ES-I3 (cell line): ENCODE results near the gene SLC39A11.
"Not testable (repeated sequence)": the region's sequence is repeated elsewhere in the genome, so short reads cannot be mapped to it uniquely, and the experiment has no call there.

ENCODE experiments used
- H3K36me3 ChIP-seq: 2 replicates; pipeline ENCODE4 v1.6.1; 2013; ENCODE audit warnings: mild to moderate bottlenecking, low read length, control low read depth, moderate library complexity; ENCODE audit not compliant: insufficient read depth
- H3K4me1 ChIP-seq: 2 replicates; pipeline ENCODE4 v1.6.1; 2013; ENCODE audit warnings: mild to moderate bottlenecking, control low read depth, low read length; ENCODE audit not compliant: insufficient read depth
- H3K9ac ChIP-seq: 2 replicates; pipeline ENCODE4 v1.6.1; 2013; ENCODE audit warnings: low read depth, mild to moderate bottlenecking, low read length, moderate library complexity
- H3K9me3 ChIP-seq: 2 replicates; pipeline ENCODE4 v1.6.1; 2013; ENCODE audit warnings: mild to moderate bottlenecking, low read length, moderate library complexity; ENCODE audit not compliant: control insufficient read depth, insufficient read depth

The SLC39A11 gene

DNA sequence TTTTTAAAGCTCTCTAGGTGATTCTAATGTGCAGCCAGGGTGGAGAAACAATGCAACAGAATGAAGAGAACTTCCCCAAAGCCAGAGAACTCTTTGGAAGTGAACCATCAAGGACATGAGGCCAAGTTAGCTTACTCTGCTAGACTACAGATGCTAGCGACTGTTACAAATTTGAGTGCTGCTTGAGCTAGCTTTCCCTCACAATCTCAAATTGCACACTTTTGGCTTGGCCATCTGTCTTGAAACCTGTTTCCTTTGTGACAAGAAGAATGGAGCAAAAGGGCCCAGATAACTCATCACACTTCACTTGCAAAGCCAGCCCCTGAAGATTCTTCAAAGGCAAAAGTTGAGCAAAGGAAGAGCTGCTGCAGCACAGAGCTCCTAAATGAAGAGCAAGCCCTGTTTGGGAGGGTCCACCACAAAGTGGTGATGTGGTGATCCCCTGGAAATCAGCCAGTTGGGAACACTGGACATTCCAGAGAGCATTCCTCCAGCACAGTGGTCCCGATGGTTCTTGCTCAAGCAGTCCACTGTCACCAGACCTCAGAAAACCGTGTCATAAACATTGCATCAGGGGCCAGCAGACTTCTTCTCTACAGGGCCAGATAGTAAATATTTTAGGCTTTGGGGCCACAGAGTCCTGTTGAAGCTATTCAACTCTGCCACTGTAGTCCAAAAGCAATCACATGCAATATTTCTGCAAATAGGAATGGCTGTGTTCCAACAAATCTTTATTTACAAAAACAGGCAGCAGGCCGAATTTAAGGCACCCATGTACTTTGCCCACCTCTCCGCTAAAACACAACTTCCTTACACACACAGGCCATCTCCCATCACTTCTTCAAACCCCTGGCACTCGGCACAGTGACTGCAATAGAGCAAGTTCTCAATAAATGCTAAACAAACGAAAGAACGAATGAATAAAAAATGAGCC, 21.2 kb downstream of the SLC39A11 start:
- H3K4me1 ChIP-seq: no peaks in the 10 kb centered on the region
- H3K9ac ChIP-seq: no peak overlapping the region
- H3K36me3 ChIP-seq: no peaks in the 10 kb centered on the region
- H3K9me3 ChIP-seq: no peaks in the 10 kb centered on the region

DNA sequence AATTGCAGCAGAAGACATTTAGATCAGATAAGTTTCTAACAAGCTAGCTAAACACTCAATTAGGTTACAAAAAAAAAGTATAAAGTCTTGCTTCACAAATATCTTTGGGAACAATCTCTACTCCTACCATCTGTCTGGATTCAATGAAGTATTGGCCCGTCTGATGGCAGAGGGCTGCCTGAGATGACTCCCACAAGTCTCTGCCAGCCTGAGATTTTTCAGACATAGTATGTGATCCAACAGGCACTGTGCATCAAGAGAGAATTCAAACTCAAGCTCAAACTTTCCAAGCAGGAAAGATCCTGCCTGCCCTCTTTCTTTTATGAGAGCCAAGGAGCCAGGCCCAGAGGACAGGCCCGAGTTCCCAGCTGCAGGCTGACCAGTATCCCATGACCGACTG, 22.6 kb downstream of the SLC39A11 start:
- Histone ChIP-seq H3K9ac (no peak overlapping the region), H3K4me1 (no peaks in the 10 kb centered on the region), H3K36me3 (no peaks in the 10 kb centered on the region), H3K9me3 (no peaks in the 10 kb centered on the region)

DNA sequence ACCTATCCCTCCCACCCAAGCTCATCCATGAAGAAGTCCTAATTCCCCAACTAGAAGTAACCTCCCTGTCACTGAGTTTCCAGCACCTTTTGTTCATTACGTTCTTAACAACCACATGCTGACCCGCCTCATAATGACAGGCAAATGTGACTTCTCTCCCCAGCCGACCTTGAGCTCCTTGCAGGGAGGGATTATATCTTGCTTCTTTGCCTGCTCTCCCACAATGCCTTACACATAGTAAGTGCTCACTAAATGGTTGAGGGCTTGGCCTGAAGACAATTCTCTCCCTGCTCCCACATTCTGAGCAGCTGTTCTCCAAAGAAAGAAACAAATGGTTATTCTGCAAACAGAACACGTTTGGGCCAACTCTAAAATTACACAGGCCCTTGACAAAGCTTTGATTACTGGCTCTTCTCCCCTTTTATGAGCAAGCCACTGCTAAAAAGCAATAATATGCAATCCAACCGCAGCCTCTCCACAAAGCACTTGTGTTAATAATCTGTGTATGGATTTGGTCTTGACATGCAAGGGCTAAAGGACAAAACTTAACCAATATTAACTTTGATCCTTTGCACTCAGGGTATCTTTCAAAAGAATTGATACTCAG, 23.2 kb downstream of the SLC39A11 start:
- H3K4me1 ChIP-seq: no peaks in the 10 kb centered on the region
- no peak overlapping the region for H3K9ac ChIP-seq
- no peaks in the 10 kb centered on the region for H3K9me3 ChIP-seq
- H3K36me3 ChIP-seq: no peaks in the 10 kb centered on the region

DNA sequence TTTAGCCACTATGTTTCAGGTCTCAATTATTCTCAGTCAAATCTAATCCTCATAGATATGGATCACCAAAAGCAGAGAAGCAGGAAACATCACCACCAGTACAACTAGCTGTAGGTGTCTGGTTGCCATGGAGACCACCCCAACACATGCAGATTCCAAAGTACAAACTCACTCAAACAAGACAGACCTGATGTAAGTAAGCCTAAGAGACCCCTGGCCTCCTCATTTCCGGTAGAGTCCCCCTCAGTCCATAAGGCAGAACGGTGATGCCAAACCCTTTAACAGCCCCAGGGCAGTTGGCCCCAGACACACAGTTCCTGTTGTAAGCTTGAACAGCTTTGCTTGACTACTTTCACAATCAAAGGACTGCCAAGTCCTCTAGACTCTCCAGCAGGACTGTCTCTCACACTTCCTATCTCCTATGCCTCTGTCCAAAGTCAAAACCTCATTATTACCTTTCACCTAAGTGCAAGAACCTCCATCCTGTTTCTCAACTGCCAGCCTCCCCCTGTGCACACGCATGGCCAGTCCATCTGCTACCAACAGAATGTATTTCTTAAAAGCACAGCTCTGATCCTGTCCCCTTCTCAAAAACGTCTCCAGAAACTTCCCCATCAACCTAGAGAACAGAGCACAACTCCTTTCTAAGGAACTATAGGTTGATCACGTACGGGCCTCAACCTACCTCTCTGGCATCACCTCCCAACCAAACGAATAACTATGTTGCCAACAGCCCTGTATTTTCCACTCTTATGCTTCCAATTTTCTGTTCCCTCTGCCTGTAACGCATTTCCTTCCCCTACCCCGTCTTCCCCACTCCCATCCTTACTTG, 23.9 kb downstream of the SLC39A11 start:
- Histone ChIP-seq H3K9me3 (no peaks in the 10 kb centered on the region), H3K9ac (no peak overlapping the region), H3K4me1 (no peaks in the 10 kb centered on the region), H3K36me3 (no peaks in the 10 kb centered on the region)

DNA sequence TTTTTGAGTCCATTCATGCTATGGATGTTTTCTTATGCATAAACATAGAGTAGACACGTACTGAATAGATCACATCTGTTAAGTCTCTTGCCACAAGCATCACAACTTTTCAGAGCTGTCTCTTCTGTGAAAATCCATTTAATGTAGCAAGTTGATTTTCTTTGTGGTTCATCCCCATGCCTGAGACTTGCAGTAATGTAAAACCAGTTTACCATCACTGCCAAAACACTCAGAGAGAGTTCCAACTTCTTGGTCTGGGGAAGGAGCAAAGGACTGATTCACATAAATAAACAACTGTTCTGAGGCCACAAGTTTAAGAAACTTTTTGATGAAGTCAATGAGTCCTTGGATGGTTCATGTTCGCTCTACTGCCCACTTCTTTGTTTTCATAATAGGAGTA, 24.8 kb downstream of the SLC39A11 start:
- not testable (repeated sequence) for H3K9ac ChIP-seq, H3K4me1 ChIP-seq, H3K9me3 ChIP-seq, H3K36me3 ChIP-seq

DNA sequence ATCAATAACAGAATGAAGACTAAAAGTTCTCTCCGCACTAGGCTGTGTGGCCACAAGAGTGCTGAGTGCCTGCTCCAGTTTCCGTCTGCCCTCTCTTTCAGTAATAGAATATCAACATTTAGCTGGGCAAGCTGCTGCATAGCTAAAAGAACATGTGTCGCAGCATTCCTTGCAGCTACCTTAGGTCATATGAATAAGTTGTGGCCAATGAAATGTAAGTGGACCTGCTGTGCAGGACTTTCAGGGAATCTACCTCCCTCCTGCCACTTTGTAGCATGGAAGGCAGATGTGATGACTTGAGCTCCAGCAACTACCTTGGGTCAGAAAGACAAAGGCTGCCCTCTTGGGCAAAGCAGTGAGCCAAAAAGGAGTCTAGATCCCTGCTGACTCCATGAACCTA, 25.4 kb downstream of the SLC39A11 start:
- H3K9ac ChIP-seq: no peak overlapping the region
- H3K9me3 ChIP-seq: no peaks in the 10 kb centered on the region
- H3K36me3 ChIP-seq: no peaks in the 10 kb centered on the region
- no peaks in the 10 kb centered on the region for H3K4me1 ChIP-seq

DNA sequence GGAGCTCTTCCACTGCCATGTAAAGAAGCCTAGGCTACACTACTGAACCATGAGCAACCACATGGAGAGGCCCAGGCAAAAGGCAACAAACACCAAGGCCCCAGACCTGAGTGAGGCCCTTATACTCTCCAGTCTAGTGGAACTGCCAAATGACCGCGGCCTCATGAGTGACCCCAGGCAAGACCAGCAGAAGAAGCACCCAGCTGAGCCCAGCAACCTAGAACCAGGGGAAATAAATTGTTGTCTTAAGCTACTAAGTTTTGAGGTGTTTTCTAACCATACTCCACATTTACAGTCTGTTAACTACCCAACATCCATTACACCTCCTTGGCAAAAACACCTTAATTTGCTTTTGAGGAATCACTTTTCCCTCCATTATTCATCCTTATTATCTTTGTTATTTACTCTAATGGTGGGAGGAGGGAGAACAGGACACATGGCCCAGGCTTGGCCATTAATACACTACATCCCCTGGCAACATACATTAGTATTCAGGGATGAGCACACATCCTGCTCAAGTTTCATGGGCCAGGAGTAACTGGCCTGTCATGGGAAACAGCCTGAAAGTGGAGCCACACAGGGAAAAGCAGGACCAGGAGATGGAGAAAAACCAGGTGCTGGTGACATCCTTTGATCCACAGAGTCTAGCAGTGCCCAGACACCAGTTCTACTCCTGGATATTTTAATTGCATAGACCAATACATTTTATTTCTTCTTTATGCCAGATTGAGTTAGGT, 26.2 kb downstream of the SLC39A11 start:
- H3K4me1 ChIP-seq: no peaks in the 10 kb centered on the region
- H3K9me3 ChIP-seq: no peaks in the 10 kb centered on the region
- H3K36me3 ChIP-seq: no peaks in the 10 kb centered on the region
- H3K9ac ChIP-seq: no peak overlapping the region

DNA sequence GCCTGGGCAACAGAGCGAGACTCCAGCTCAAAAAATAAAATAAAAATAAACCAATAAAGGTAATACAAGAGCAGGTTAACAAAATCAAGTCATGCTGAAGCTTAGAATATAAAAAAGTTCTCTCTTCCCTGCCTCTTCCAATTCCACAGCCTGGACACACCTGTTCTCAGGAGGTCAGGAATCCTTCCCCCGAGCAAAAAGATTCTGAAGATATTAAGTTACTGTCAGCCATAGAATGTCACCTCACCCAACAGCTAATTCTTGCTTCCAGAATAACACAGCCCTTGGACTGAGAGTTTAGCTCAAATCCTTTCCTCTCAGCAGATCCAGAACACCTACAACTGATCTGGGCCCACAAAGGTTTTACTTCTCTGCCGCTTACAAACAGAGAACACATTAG, 27.1 kb downstream of the SLC39A11 start:
- Histone ChIP-seq H3K9me3 (no peaks in the 10 kb centered on the region), H3K4me1 (no peaks in the 10 kb centered on the region), H3K36me3 (no peaks in the 10 kb centered on the region), H3K9ac (no peak overlapping the region)

DNA sequence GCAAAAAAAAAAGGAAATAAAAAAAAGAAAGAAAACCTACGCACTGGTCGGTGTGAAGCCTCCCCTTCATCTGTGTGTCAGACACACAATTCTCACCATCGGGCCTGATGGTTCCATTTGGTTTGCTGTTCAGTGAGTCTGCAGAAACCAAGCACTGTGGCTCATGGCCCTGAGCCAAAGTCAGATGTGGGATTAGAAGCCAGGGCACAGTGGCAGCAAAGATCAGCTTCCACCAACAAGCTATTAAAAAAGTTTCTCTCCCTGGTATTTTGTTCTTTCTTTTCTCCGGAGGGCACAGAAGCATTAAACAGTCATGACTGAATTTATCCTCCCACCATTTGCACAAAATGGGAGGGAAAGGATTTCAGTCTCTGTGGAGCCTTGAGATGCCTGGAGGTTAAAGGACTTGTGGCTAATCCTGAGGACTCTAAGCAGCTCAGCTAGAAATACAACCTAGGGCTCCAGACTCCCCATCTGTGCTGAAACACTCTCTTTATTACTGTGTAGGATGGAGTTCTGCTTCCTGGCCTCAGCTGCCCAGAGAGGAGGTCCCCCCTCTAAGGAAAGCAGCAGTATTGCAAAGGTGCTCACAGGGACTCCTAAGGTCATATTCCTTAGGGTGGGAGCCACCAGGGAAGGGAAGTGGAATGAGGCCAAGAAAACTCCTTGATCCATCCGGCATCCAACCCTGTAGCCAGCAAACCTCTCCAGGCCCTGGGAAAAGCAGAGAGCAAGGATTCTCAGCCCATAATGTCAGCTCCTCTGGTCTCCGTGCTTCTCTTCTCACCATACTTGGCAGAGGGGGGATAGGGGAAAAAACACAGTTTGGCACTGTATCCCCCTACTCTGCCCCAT, 28.2 kb downstream of the SLC39A11 start:
- Histone ChIP-seq H3K36me3 (no peaks in the 10 kb centered on the region), H3K9ac (no peak overlapping the region), H3K9me3 (no peaks in the 10 kb centered on the region), H3K4me1 (no peaks in the 10 kb centered on the region)

DNA sequence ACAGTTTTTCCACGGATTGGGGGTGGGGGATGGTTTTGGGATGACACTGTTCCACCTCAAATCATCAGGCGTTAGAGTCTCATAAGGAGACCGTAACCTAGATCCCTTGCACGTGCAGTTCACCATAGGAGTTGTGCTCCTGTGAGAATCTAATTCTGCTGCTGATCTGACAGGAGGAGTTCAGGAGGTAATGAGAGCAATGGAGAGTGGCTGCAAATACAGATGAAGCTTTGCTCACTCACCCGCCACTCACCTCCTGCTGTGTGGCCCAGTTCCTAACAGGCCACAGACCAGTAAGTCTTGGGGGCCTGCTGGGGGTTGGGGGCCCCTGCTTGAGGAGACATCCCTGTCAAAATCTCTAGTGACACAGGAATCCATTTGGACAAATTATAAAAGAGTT, 29.8 kb downstream of the SLC39A11 start:
- Histone ChIP-seq H3K4me1 (no peaks in the 10 kb centered on the region), H3K9ac (no peak overlapping the region), H3K9me3 (no peaks in the 10 kb centered on the region), H3K36me3 (no peaks in the 10 kb centered on the region)

DNA sequence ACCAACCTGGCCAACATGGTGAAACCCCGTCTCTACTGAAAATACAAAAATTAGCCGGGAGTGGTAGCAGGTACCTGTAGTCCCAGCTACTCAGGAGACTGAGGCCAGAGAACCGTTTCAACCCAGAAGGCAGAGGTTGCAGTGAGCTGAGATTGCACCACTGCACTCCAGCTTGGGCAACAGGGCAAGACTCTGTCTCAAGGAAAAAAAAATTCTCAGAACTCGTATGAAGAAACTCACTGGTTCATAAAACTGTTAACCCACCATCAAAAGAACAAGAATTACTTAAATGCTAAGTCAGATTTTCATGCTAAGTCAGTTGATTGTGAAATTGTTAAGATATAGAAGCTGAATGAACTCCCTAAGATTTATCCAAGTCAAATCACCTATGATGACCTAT, 31.3 kb downstream of the SLC39A11 start:
- Histone ChIP-seq H3K4me1 (no peaks in the 10 kb centered on the region), H3K36me3 (no peaks in the 10 kb centered on the region), H3K9ac (no peak overlapping the region), H3K9me3 (no peaks in the 10 kb centered on the region)

DNA sequence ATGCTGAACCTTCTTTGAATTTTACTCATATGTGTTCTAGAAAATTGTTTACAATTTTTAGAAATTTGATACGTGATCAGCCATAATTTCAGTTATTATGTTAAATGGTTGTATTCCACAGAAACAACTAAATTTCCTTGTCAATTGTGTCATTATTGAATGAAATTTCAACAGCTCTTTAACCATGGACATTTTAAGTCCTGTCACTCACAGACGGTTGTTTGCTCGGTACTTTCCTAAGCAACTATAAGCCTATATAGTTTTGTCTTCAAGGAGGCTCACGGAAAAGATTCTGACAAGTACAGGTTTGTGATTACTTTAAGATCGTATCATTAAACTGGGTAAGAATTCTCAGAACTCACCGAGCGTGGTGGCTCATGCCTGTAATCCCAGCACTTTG, 31.8 kb downstream of the SLC39A11 start:
- Histone ChIP-seq H3K36me3 (no peaks in the 10 kb centered on the region), H3K9ac (no peak overlapping the region), H3K4me1 (no peaks in the 10 kb centered on the region), H3K9me3 (no peaks in the 10 kb centered on the region)

DNA sequence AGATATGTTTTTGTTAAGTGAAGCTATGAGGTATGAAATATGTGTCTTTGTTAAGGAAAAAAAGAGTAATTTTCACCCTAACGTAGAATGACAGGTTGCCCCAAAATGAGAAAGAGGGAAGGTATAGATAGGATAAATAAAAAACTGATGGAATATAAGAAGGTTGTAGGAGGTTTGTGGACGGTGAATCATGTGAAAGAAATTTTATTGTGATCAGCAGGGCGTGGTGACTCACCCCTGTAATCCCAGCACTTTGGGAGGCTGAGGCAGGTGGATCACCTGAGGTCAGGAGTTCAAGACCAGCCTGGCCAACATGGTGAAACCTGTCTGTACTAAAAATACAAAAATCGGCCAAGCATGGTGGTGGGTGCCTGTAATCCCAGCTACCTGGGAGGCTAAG, 32.8 kb downstream of the SLC39A11 start:
- H3K9me3 ChIP-seq, H3K9ac ChIP-seq, H3K36me3 ChIP-seq, H3K4me1 ChIP-seq: not testable (repeated sequence)
